Measurements from ENCODE around the gene RUNDC3A. TPM values are rescaled to one million over a fixed set of nuclear protein-coding genes. Genes with fewer than 3 reads are reported as not detected.
"Not testable (repeated sequence)": the region's sequence is repeated elsewhere in the genome, so short reads cannot be mapped to it uniquely, and the experiment has no call there.

RUNDC3A gene
- total RNA-seq, 2 donors from 2014 or later: 0.37 to 0.55 TPM

GRCh38 chr17:44327715-44328449, 19.5 kb downstream of the RUNDC3A start:
- Mint-ChIP-seq H3K27me3 (no peaks in the 10 kb centered on the region), H3K36me3 (ENCODE audit: low read depth) (no peaks in the 10 kb centered on the region), H3K4me1 (peaks cover 21% of the 10 kb centered on the region), H3K27ac (peak overlapping the region; percentile 96), H3K4me3 (peak overlapping the region; percentile 12)
- no peaks in the 10 kb centered on the region for H3K9me3 ChIP-seq (ENCODE audit: control insufficient read depth, low read length, poor library complexity, severe bottlenecking)
- ATAC-seq: no peak
- DNase-seq: no peak

- ATAC-seq; DNase-seq; H3K27ac Mint-ChIP-seq; H3K4me3 Mint-ChIP-seq; H3K36me3 Mint-ChIP-seq (ENCODE audit: low read depth); H3K27me3 Mint-ChIP-seq; H3K9me3 ChIP-seq (ENCODE audit: control insufficient read depth, low read length, poor library complexity, severe bottlenecking): not testable (repeated sequence)
- peaks cover 16% of the 10 kb centered on the region for H3K4me1 Mint-ChIP-seq
Measured at GRCh38 chr17:44329516-44329915, 21.1 kb downstream of the RUNDC3A start.

GRCh38 chr17:44330263-44330662, 21.9 kb downstream of the RUNDC3A start:
- not testable (repeated sequence) for ATAC-seq; H3K36me3 Mint-ChIP-seq (ENCODE audit: low read depth); DNase-seq; H3K27ac Mint-ChIP-seq; H3K27me3 Mint-ChIP-seq; H3K4me3 Mint-ChIP-seq; H3K9me3 ChIP-seq (ENCODE audit: control insufficient read depth, low read length, poor library complexity, severe bottlenecking)
- peaks cover 14% of the 10 kb centered on the region for H3K4me1 Mint-ChIP-seq

GRCh38 chr17:44331249-44331760, 22.9 kb downstream of the RUNDC3A start:
- no peaks in the 10 kb centered on the region for H3K9me3 ChIP-seq (ENCODE audit: control insufficient read depth, low read length, poor library complexity, severe bottlenecking)
- H3K27me3 Mint-ChIP-seq: no peaks in the 10 kb centered on the region
- no peak overlapping the region for H3K4me3 Mint-ChIP-seq
- peaks cover 11% of the 10 kb centered on the region for H3K4me1 Mint-ChIP-seq
- H3K27ac Mint-ChIP-seq: no peak overlapping the region
- no peaks in the 10 kb centered on the region for H3K36me3 Mint-ChIP-seq (ENCODE audit: low read depth)
- ATAC-seq: peak; percentile 34
- peak in 2 of 3 donors; percentile 43 to 66 for DNase-seq

- Mint-ChIP-seq H3K4me1 (peaks cover 6% of the 10 kb centered on the region), H3K27ac (no peak overlapping the region), H3K27me3 (peaks cover 4% of the 10 kb centered on the region), H3K4me3 (no peak overlapping the region), H3K36me3 (ENCODE audit: low read depth) (no peaks in the 10 kb centered on the region)
- H3K9me3 ChIP-seq (ENCODE audit: control insufficient read depth, low read length, poor library complexity, severe bottlenecking): no peaks in the 10 kb centered on the region
- DNase-seq: no peak
- no peak for ATAC-seq
Measured at GRCh38 chr17:44333371-44333770, 25.0 kb downstream of the RUNDC3A start.

- Mint-ChIP-seq H3K27ac (peak overlapping the region; percentile 41), H3K4me1 (peaks cover 10% of the 10 kb centered on the region), H3K36me3 (ENCODE audit: low read depth) (no peaks in the 10 kb centered on the region), H3K27me3 (peaks cover 4% of the 10 kb centered on the region), H3K4me3 (no peak overlapping the region)
- DNase-seq (no peak), ATAC-seq (no peak)
- H3K9me3 ChIP-seq (ENCODE audit: control insufficient read depth, low read length, poor library complexity, severe bottlenecking): no peaks in the 10 kb centered on the region
Measured at GRCh38 chr17:44334315-44334714, 25.9 kb downstream of the RUNDC3A start.

GRCh38 chr17:44334727-44335126, 26.3 kb downstream of the RUNDC3A start:
- no peaks in the 10 kb centered on the region for H3K9me3 ChIP-seq (ENCODE audit: control insufficient read depth, low read length, poor library complexity, severe bottlenecking)
- Mint-ChIP-seq H3K27me3 (peaks cover 4% of the 10 kb centered on the region), H3K4me1 (peaks cover 10% of the 10 kb centered on the region), H3K4me3 (no peak overlapping the region), H3K27ac (peak overlapping the region; percentile 41), H3K36me3 (ENCODE audit: low read depth) (no peaks in the 10 kb centered on the region)
- DNase-seq: no peak
- no peak for ATAC-seq

GRCh38 chr17:44335564-44335963, 27.2 kb downstream of the RUNDC3A start:
- peaks cover 4% of the 10 kb centered on the region for H3K27me3 Mint-ChIP-seq
- H3K36me3 Mint-ChIP-seq (ENCODE audit: low read depth): no peaks in the 10 kb centered on the region
- peaks cover 10% of the 10 kb centered on the region for H3K4me1 Mint-ChIP-seq
- ATAC-seq: no peak
- H3K9me3 ChIP-seq (ENCODE audit: control insufficient read depth, low read length, poor library complexity, severe bottlenecking): no peaks in the 10 kb centered on the region
- no peak overlapping the region for H3K27ac Mint-ChIP-seq
- DNase-seq: no peak
- H3K4me3 Mint-ChIP-seq: no peak overlapping the region

GRCh38 chr17:44335968-44336367, 27.6 kb downstream of the RUNDC3A start:
- DNase-seq (no peak), ATAC-seq (no peak)
- H3K4me1 Mint-ChIP-seq: peaks cover 10% of the 10 kb centered on the region
- no peak overlapping the region for H3K27ac Mint-ChIP-seq
- peaks cover 7% of the 10 kb centered on the region for H3K27me3 Mint-ChIP-seq
- H3K36me3 Mint-ChIP-seq (ENCODE audit: low read depth): no peaks in the 10 kb centered on the region
- no peaks in the 10 kb centered on the region for H3K9me3 ChIP-seq (ENCODE audit: control insufficient read depth, low read length, poor library complexity, severe bottlenecking)
- H3K4me3 Mint-ChIP-seq: no peak overlapping the region

- DNase-seq (peak in 1 of 3 donors; percentile 23), ATAC-seq (peak; percentile 90)
- Mint-ChIP-seq H3K27ac (peak overlapping the region; percentile 70), H3K36me3 (ENCODE audit: low read depth) (no peaks in the 10 kb centered on the region), H3K27me3 (peaks cover 12% of the 10 kb centered on the region), H3K4me3 (no peak overlapping the region), H3K4me1 (peaks cover 5% of the 10 kb centered on the region)
- no peaks in the 10 kb centered on the region for H3K9me3 ChIP-seq (ENCODE audit: control insufficient read depth, low read length, poor library complexity, severe bottlenecking)
Measured at GRCh38 chr17:44338702-44339101, 30.3 kb downstream of the RUNDC3A start.

- H3K27ac Mint-ChIP-seq; H3K4me3 Mint-ChIP-seq; H3K9me3 ChIP-seq (ENCODE audit: control insufficient read depth, low read length, poor library complexity, severe bottlenecking); DNase-seq; ATAC-seq; H3K36me3 Mint-ChIP-seq (ENCODE audit: low read depth): not testable (repeated sequence)
- peaks cover 12% of the 10 kb centered on the region for H3K27me3 Mint-ChIP-seq
- peaks cover 15% of the 10 kb centered on the region for H3K4me1 Mint-ChIP-seq
Measured at GRCh38 chr17:44340553-44340952, 32.2 kb downstream of the RUNDC3A start.

GRCh38 chr17:44343510-44344209, 35.3 kb downstream of the RUNDC3A start:
- Mint-ChIP-seq H3K36me3 (ENCODE audit: low read depth) (no peaks in the 10 kb centered on the region), H3K27me3 (peaks cover 8% of the 10 kb centered on the region), H3K27ac (peak overlapping the region; percentile 9), H3K4me1 (peaks cover 21% of the 10 kb centered on the region), H3K4me3 (no peak overlapping the region)
- DNase-seq: no peak
- no peak for ATAC-seq
- no peaks in the 10 kb centered on the region for H3K9me3 ChIP-seq (ENCODE audit: control insufficient read depth, low read length, poor library complexity, severe bottlenecking)

- Mint-ChIP-seq H3K4me3 (peak within 1 kb of the TSS; percentile 94), H3K27me3 (peaks cover 8% of the 10 kb centered on the region), H3K27ac (peak within 1 kb of the TSS; percentile 94), H3K36me3 (ENCODE audit: low read depth) (no peaks in the 10 kb centered on the region), H3K4me1 (peaks cover 26% of the 10 kb centered on the region)
- DNase-seq: peak; percentile 67 to 78 (median 72)
- H3K9me3 ChIP-seq (ENCODE audit: control insufficient read depth, low read length, poor library complexity, severe bottlenecking): no peaks in the 10 kb centered on the region
- ATAC-seq: peak; percentile 98
Measured at GRCh38 chr17:44344939-44345453, 36.6 kb downstream of the RUNDC3A start, which contains the start of gene GRN. TSS of gene GRN (plus strand) at chr17:44345302. CDS start at chr17:44349165, 3,863 bp downstream.
